Stimulated activated CD8-positive, alpha-beta memory T cell treated with anti-CD3 and anti-CD28 coated beads, Interleukin-7, amount 100 ng/mL, for 24 hours (primary cell): ENCODE results near the gene BRINP2.
"Not testable (repeated sequence)": the region's sequence is repeated elsewhere in the genome, so short reads cannot be mapped to it uniquely, and the experiment has no call there.

Experiments
- DNase-seq: peaks from one replicate; pipeline ENCODE4 v3.0.0-alpha.2; 2020; ENCODE audit warnings: low read depth

Gene BRINP2

GRCh38 chr1:177311586-177311985 lies 140.8 kb downstream of the BRINP2 start:
- no peak for DNase-seq

DNA sequence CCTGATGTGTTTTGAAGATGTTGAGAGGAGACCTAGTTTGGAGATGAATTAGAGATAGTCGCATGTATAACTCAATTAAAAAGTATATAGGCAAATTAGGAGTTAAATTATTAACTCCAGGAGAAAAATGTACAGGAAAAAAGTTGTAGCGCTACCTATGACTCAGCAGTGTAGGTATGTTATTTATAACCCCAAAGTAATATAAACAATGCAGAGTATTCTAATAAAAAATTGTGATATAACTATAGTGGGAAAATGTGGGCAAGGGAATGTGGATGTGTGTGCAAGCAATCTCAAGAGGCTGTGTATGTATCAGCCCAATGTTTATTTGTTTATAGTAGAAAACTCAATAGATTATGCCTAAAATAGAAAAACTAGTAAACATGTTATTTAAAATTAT lies 144.5 kb downstream of the BRINP2 start:
- DNase-seq, result no peak

GRCh38 chr1:177315761-177316160 lies 145.0 kb downstream of the BRINP2 start:
- DNase-seq, result no peak

DNA sequence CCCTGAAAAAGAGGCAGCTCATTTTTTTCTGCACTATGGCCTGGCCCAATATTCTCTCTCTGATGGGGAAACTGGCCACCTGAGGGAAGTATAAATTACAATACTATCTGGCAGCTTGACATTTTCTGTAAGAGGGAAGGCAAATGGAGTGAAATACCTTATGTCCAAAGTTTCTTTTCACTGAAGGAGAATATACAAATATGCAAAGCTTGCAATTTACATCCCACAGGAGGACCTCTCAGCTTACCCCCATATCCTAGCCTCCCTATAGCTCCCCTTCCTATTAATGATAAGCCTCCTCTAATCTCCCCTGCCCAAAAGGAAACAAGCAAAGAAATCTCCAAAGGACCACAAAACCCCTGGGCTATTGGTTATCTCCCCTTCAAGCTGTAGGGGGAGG lies 150.7 kb downstream of the BRINP2 start:
- not testable (repeated sequence) for DNase-seq

DNA sequence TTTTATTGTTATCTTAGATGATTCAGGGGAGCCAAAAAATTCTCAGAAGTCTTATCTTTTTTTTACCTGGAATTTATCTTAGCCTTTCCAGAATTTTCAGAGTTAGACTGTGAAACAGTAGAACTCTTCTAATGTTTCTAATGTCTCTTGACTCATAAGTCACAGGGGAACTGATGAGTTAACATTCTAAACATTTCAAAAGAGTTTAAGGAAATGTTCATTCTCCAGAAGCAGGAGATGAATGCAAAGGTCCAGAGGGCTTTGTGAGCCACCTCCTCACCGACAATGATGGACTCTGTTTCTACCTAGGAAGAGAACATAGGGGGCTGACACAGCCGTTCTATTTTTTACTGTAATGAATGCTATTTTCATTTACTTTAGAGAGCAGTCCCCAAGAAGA lies 157.5 kb downstream of the BRINP2 start:
- no peak for DNase-seq

DNA sequence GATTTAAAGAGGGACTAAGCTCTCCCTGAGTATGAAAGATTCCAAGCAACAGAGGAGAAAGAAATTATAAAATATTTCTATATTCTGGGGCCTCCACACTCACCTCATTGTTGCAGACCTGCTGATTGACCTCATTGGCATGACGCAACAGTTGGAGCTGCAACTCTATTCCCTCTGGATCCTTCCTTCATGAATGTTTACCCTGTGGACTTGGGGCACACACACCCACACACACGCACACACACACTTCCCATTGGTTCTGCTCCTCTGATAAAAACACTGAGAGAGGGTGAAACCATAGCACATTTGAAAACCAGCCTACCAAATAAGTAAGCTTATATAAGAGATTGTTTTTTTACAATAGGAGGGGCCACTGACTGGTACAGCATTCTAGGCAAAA lies 159.1 kb downstream of the BRINP2 start:
- no peak for DNase-seq
